NCI-H128 (cell line): ENCODE results near the gene TTLL11.

Experiments used
- DNase-seq: peaks from one replicate; lab custom pipeline; 2025; ENCODE audit not compliant: unreplicated experiment; lab: John Stamatoyannopoulos, UW

TTLL11 gene

GRCh38 chr9:121778252-121779225 lies 314.6 kb downstream of the TTLL11 start:
- DNase-seq, result no peak

- no peak for DNase-seq
Measured at GRCh38 chr9:121776739-121777637, 316.1 kb downstream of the TTLL11 start.

DNA sequence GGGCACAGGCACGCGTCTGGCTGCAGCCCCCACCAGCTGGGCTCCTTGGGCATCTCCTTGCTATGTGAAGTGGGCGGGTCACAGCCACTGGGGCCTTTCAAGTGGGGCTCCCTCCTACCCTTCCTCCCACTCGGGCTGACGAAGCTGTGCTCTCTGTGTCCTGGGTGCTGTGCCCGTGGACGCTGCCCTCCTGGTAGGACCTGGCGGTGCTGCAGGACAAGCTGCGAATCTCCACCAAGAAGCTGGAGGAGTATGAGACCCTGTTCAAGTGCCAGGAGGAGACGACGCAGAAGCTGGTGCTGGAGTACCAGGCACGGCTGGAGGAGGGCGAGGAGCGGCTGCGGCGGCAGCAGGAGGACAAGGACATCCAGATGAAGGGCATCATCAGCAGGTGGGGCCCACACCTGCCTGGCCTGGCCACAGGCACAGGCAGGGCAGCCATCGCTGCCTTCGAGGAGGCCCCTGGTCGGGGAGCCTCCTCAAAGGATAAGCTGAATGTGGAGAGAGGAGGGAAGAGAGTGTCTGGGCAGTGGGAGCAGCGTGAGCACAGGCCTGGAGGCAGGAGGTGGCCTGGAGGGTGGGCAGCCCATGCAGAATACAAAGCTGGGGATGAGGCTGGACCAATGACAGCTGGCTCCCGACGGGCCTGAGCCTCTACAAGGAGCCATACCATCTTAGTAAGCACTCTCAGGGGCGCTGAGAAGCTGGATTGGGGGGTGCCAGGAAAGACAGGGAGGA lies 316.9 kb downstream of the TTLL11 start:
- no peak for DNase-seq

DNA sequence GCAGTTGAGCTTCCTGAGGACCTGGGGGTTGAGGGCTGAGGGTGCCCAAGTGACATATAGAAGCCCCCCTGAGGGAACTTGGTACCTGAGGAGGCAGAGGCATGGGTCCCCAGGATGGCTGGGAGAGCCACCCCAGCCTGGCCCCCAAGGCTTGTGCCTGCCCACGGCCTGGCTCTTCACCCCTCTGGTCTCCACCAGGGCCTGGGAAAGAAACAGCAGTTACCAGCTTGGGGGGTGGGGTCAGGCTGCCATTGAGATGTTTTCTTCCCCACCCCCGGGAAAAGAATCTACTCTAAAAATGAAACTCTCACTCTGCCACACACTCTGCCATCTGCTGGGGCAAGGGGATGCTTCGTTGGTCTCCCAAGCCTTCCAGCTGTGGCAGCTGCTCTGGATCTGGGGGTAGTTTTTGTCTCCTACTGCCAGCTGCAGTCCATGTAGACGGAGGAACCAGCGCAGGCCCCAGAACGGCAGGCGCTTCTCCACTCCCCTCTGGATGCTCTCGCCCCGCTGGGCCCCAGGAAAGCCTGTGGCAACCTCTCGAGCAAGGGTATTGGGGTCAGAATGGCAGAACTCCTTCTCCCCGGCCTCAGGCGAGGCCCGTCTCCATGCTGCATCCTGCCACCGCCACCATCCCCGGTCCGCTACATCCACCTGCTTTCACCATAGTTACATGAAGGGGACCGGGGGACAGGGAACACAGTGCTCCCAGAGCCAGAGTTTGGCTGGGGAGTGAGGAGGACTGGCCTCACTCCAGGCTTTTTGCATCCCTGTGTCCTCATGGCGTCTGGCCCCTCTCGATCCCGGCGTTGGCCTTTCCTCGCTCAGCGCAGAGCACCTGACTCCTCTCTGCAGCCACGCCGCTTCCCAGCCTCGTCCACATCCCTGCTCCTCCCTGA lies 318.1 kb downstream of the TTLL11 start:
- no peak for DNase-seq

- no peak for DNase-seq
Measured at GRCh38 chr9:121773954-121774714, 319.0 kb downstream of the TTLL11 start.

GRCh38 chr9:121773286-121773953 lies 319.7 kb downstream of the TTLL11 start:
- DNase-seq, result no peak

- no peak for DNase-seq
Measured at GRCh38 chr9:121772600-121773285, 320.4 kb downstream of the TTLL11 start.
